ENCODE results near the gene RRP1B. TPM values are rescaled to one million over a fixed set of nuclear protein-coding genes. Genes with fewer than 3 reads are reported as not detected.
"Not testable (repeated sequence)": the region's sequence is repeated elsewhere in the genome, so short reads cannot be mapped to it uniquely, and the experiment has no call there.

The RRP1B gene
- total RNA-seq, 1 donor from 2014 or later, result 34.6 TPM

- H3K4me3 Mint-ChIP-seq, result no peak overlapping the region
- H3K4me1 Mint-ChIP-seq, result no peaks in the 10 kb centered on the region
- no peaks in the 10 kb centered on the region for H3K27me3 Mint-ChIP-seq (ENCODE audit: low read depth)
- peaks cover 7% of the 10 kb centered on the region for H3K9me3 Mint-ChIP-seq
- no peak for TF ChIP-seq CTCF (IDR thresholded peaks at IDR 0.05; ENCODE audit: unreplicated experiment)
- no peak for DNase-seq (ENCODE audit: low spot score in 2 of 2, unreplicated experiment in 2 of 2)
- peaks cover 31% of the 10 kb centered on the region for H3K36me3 Mint-ChIP-seq
- no peak overlapping the region for H3K27ac Mint-ChIP-seq
These were observed 8.0 kb downstream of the RRP1B start for GRCh38 chr21:43667191-43667904.

DNA sequence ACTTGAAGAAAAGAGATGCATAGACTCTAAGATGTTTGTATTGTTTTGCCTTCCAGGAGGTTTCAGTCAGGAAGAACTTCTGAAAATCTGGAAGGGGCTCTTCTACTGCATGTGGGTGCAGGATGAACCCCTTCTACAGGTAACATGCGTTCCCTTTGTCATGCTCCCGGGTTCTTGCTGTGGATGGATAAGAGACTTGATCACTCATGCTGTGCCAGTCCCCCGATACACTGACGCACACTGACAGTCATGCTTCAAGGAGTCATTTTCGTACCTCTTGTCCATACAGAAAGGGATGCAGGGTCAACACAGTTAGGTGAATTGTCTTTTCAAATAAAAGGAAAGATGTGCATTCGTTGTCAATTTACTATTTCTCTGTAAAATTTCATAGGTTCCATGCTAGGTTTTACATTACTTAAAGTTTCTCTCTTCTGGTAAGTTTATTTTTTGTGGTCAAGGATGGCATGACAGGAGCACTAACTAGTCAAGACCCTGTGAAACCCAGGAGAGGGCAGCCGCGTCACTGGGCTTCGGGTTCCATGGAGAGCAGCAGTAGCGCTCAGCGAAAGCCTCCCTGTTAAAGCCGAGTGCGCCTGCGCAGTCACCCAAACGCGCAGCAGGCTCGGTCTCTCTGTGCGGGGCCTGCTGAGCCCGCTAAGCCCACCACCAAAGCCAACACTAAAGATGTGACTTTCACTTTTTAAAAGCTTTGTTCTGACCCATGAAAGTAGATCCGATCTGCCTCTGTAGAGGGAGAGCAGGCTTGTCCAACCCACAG is 10.7 kb downstream of the RRP1B start:
- Mint-ChIP-seq H3K27ac (no peak overlapping the region), H3K4me3 (no peak overlapping the region), H3K4me1 (no peaks in the 10 kb centered on the region), H3K9me3 (peaks cover 7% of the 10 kb centered on the region), H3K27me3 (ENCODE audit: low read depth) (no peaks in the 10 kb centered on the region), H3K36me3 (peaks cover 30% of the 10 kb centered on the region)
- no peak for TF ChIP-seq CTCF (IDR thresholded peaks at IDR 0.05; ENCODE audit: unreplicated experiment)
- no peak for DNase-seq (ENCODE audit: low spot score in 2 of 2, unreplicated experiment in 2 of 2)

DNA sequence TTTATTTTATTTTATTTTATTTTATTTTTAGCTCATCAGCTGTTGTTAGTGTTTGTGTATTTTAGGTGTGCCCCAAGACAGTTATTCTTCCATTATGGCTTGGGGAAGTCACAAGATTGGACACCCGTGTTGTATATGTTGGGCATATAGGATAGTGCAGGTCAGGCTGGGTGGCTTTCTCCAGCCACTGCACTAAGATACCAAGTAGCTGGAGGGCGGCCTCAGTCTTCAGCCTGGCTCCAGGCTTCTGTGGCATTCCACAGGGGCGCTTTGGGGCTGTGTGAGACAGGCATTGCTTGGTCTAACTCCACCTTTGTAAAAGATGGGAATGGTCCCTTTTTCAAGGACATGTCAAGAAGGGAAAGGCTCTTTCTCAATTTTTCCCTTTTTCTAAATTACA is 16.5 kb downstream of the RRP1B start:
- no peak for TF ChIP-seq CTCF (IDR thresholded peaks at IDR 0.05; ENCODE audit: unreplicated experiment)
- Mint-ChIP-seq H3K27ac (no peak overlapping the region), H3K27me3 (ENCODE audit: low read depth) (no peaks in the 10 kb centered on the region), H3K9me3 (no peaks in the 10 kb centered on the region), H3K36me3 (peaks cover 47% of the 10 kb centered on the region), H3K4me1 (no peaks in the 10 kb centered on the region), H3K4me3 (no peak overlapping the region)
- no peak for DNase-seq (ENCODE audit: low spot score in 2 of 2, unreplicated experiment in 2 of 2)

- H3K27ac Mint-ChIP-seq, result no peak overlapping the region
- peaks cover 47% of the 10 kb centered on the region for H3K36me3 Mint-ChIP-seq
- H3K4me1 Mint-ChIP-seq, result no peaks in the 10 kb centered on the region
- H3K4me3 Mint-ChIP-seq, result no peak overlapping the region
- no peaks in the 10 kb centered on the region for H3K9me3 Mint-ChIP-seq
- no peak for TF ChIP-seq CTCF (IDR thresholded peaks at IDR 0.05; ENCODE audit: unreplicated experiment)
- no peak for DNase-seq (ENCODE audit: low spot score in 2 of 2, unreplicated experiment in 2 of 2)
- H3K27me3 Mint-ChIP-seq (ENCODE audit: low read depth), result no peaks in the 10 kb centered on the region
These were observed 17.0 kb downstream of the RRP1B start for GRCh38 chr21:43676391-43676790.

GRCh38 chr21:43679951-43680350 is 20.6 kb downstream of the RRP1B start:
- H3K27me3 Mint-ChIP-seq (ENCODE audit: low read depth), result no peaks in the 10 kb centered on the region
- no peaks in the 10 kb centered on the region for H3K9me3 Mint-ChIP-seq
- H3K27ac Mint-ChIP-seq, result no peak overlapping the region
- no peak overlapping the region for H3K4me3 Mint-ChIP-seq
- TF ChIP-seq CTCF (IDR thresholded peaks at IDR 0.05; ENCODE audit: unreplicated experiment), result no peak
- no peak for DNase-seq (ENCODE audit: low spot score in 2 of 2, unreplicated experiment in 2 of 2)
- no peaks in the 10 kb centered on the region for H3K4me1 Mint-ChIP-seq
- peaks cover 49% of the 10 kb centered on the region for H3K36me3 Mint-ChIP-seq

- H3K36me3 Mint-ChIP-seq, result peaks cover 54% of the 10 kb centered on the region
- H3K4me1 Mint-ChIP-seq; H3K27ac Mint-ChIP-seq; DNase-seq (ENCODE audit: low spot score in 2 of 2, unreplicated experiment in 2 of 2); H3K27me3 Mint-ChIP-seq (ENCODE audit: low read depth); H3K4me3 Mint-ChIP-seq; H3K9me3 Mint-ChIP-seq: not testable (repeated sequence)
These were observed 21.1 kb downstream of the RRP1B start for GRCh38 chr21:43680421-43680820.

Measured in mesothelial cell of epicardium (in vitro differentiated cells).